H9 (cell line): ENCODE measurements around the gene JMJD8. TPM values are rescaled to one million over a fixed set of nuclear protein-coding genes. Genes with fewer than 3 reads are reported as not detected.
A peak's percentile ranks its signal among the peaks of the same experiment; 100 is the strongest.

ENCODE experiments used
- DNase-seq: peaks from one replicate; pipeline ENCODE4 v3.0.0-alpha.2; 2017
- H2AFZ ChIP-seq: one replicate; pipeline ENCODE4 v1.6.1; 2013; ENCODE audit warnings: mild to moderate bottlenecking, low read length, control low read depth, moderate library complexity
- H2AK5ac ChIP-seq: 2 replicates; pipeline ENCODE4 v1.6.1; 2013; ENCODE audit warnings: low read length, control low read depth, mixed read lengths; ENCODE audit not compliant: insufficient read length
- H2BK120ac ChIP-seq: one replicate; pipeline ENCODE4 v1.6.1; 2013; ENCODE audit warnings: low read depth, mild to moderate bottlenecking, low read length, control low read depth, inconsistent platforms; ENCODE audit not compliant: poor library complexity, severe bottlenecking
- H2BK12ac ChIP-seq: 2 replicates; pipeline ENCODE4 v1.6.1; 2013; ENCODE audit warnings: low read length, control low read depth, mixed read lengths, low read depth; ENCODE audit not compliant: insufficient read length
- H2BK15ac ChIP-seq: 2 replicates; pipeline ENCODE4 v1.6.1; 2013; ENCODE audit warnings: low read depth, low read length, control low read depth
- H2BK20ac ChIP-seq: one replicate; pipeline ENCODE4 v1.6.1; 2013; ENCODE audit warnings: low read depth, mild to moderate bottlenecking, low read length, control low read depth, inconsistent platforms; ENCODE audit not compliant: poor library complexity, severe bottlenecking
- H2BK5ac ChIP-seq: 2 replicates; pipeline ENCODE4 v1.6.1; 2013; ENCODE audit warnings: low read length, control low read depth, mixed read lengths; ENCODE audit not compliant: insufficient read length
- H3K14ac ChIP-seq: 2 replicates; pipeline ENCODE4 v1.6.1; 2013; ENCODE audit warnings: low read length, control low read depth; ENCODE audit not compliant: insufficient read depth
- H3K18ac ChIP-seq: 2 replicates; pipeline ENCODE4 v1.6.1; 2013; ENCODE audit warnings: low read depth, mild to moderate bottlenecking, mixed read lengths, low read length, control low read depth; ENCODE audit not compliant: insufficient read length
- H3K23ac ChIP-seq: 2 replicates; pipeline ENCODE4 v1.6.1; 2013; ENCODE audit warnings: low read length, control low read depth, mixed read lengths, low read depth; ENCODE audit not compliant: insufficient read length
- H3K23me2 ChIP-seq: 2 replicates; pipeline ENCODE4 v1.6.1; 2013; ENCODE audit warnings: low read depth, mild to moderate bottlenecking, mixed read lengths, low read length, control low read depth; ENCODE audit not compliant: insufficient read length, poor library complexity, severe bottlenecking
- H3K27ac ChIP-seq: 2 replicates; pipeline ENCODE4 v1.5.1; 2013; ENCODE audit warnings: low read length, control low read depth, mixed read lengths, low read depth; ENCODE audit not compliant: insufficient read length
- H3K27me3 ChIP-seq: 2 replicates; pipeline ENCODE4 v1.6.1; 2013; ENCODE audit warnings: low read length, control low read depth, inconsistent platforms; ENCODE audit not compliant: insufficient read depth
- H3K4ac ChIP-seq: 2 replicates; pipeline ENCODE4 v1.6.1; 2013; ENCODE audit warnings: low read depth, mild to moderate bottlenecking, control low read depth, inconsistent platforms, low read length, moderate library complexity
- H3K4me1 ChIP-seq: 2 replicates; pipeline ENCODE4 v1.6.1; 2013; ENCODE audit warnings: low read length, control low read depth, inconsistent platforms; ENCODE audit not compliant: insufficient read depth
- H3K4me2 ChIP-seq: 2 replicates; pipeline ENCODE4 v1.6.1; 2013; ENCODE audit warnings: low read length, control low read depth, mixed read lengths; ENCODE audit not compliant: insufficient read length, insufficient read depth
- H3K56ac ChIP-seq: 2 replicates; pipeline ENCODE4 v1.6.1; 2013; ENCODE audit warnings: low read depth, mild to moderate bottlenecking, mixed read lengths, low read length, control low read depth; ENCODE audit not compliant: insufficient read length
- H3K79me1 ChIP-seq: 2 replicates; pipeline ENCODE4 v1.6.1; 2013; ENCODE audit warnings: low read depth, mild to moderate bottlenecking, moderate library complexity, low read length, control low read depth, inconsistent platforms; ENCODE audit not compliant: insufficient read depth, poor library complexity, severe bottlenecking
- H3K79me2 ChIP-seq: 2 replicates; pipeline ENCODE4 v1.6.1; 2013; ENCODE audit warnings: low read length, control low read depth, inconsistent platforms; ENCODE audit not compliant: insufficient read depth
- H3K9ac ChIP-seq: 2 replicates; pipeline ENCODE4 v1.6.1; 2013; ENCODE audit warnings: low read length, control low read depth, mixed read lengths; ENCODE audit not compliant: insufficient read length; ENCODE audit errors: extremely low read depth
- H3K9me3 ChIP-seq: one replicate; pipeline ENCODE4 v1.6.1; 2013; ENCODE audit warnings: low read depth, low read length, inconsistent platforms; ENCODE audit not compliant: control insufficient read depth
- H3T11ph ChIP-seq: one replicate; pipeline ENCODE4 v1.6.1; 2013; ENCODE audit warnings: mild to moderate bottlenecking, low read length, control low read depth, inconsistent platforms
- H4K20me1 ChIP-seq: one replicate; pipeline ENCODE4 v1.6.1; 2013; ENCODE audit not compliant: control insufficient read depth, insufficient read length, insufficient read depth
- H4K5ac ChIP-seq: 2 replicates; pipeline ENCODE4 v1.6.1; 2013; ENCODE audit warnings: low read depth, mild to moderate bottlenecking, mixed read lengths, low read length, control low read depth; ENCODE audit not compliant: insufficient read length
- H4K8ac ChIP-seq: replicated peaks from 2 replicates; pipeline ENCODE4 v1.6.1; 2013; ENCODE audit warnings: low read length, control low read depth, mixed read lengths, low read depth; ENCODE audit not compliant: insufficient read length
- H4K91ac ChIP-seq: 2 replicates; pipeline ENCODE4 v1.6.1; 2013; ENCODE audit warnings: low read depth, mild to moderate bottlenecking, moderate library complexity, mixed read lengths, low read length, control low read depth; ENCODE audit not compliant: insufficient read length
- H3K27ac Mint-ChIP-seq, 3 experiments: 2 replicates in 2 of 3; 3 replicates in 1 of 3; pipeline ENCODE4 v1.8.0; 2020 to 2021; ENCODE audit warnings: mixed read lengths in 3 of 3, mild to moderate bottlenecking in 1 of 3, moderate library complexity in 1 of 3
- H3K27me3 Mint-ChIP-seq: 2 replicates; pipeline ENCODE4 v1.8.0; 2021; ENCODE audit warnings: low read depth, mild to moderate bottlenecking, moderate library complexity, mixed read lengths
- H3K36me3 Mint-ChIP-seq, 3 experiments: 2 replicates in 2 of 3; 3 replicates in 1 of 3; pipeline ENCODE4 v1.8.0; 2020 to 2021; ENCODE audit warnings: low read depth in 3 of 3, mixed read lengths in 3 of 3; ENCODE audit not compliant: insufficient read depth in 1 of 3
- H3K4me1 Mint-ChIP-seq, 2 experiments: 2 replicates each; pipeline ENCODE4 v1.8.0; 2020; ENCODE audit warnings: mixed read lengths in 2 of 2
- H3K4me3 Mint-ChIP-seq, 2 experiments: 2 replicates in 1 of 2; 3 replicates in 1 of 2; pipeline ENCODE4 v1.8.0; 2020 to 2021; ENCODE audit warnings: mild to moderate bottlenecking in 2 of 2, mixed read lengths in 2 of 2, moderate library complexity in 1 of 2
- H3K9me3 Mint-ChIP-seq, 2 experiments: 2 replicates in 1 of 2; 3 replicates in 1 of 2; pipeline ENCODE4 v1.8.0; 2020; ENCODE audit warnings: mild to moderate bottlenecking in 2 of 2, mixed read lengths in 2 of 2, moderate library complexity in 1 of 2
- CTCF ChIP-seq: fragments of 200-600 bp; sonication (generic); conservative IDR thresholded peaks from 3 replicates; pipeline ENCODE4 v1.8.0; 2021; ENCODE audit warnings: antibody characterized with exemption, mild to moderate bottlenecking
- WGBS: extraction: QIAGEN DNeasy Blood & Tissue Kit; methylation state at CpG from one replicate; pipeline ENCODE4 v1.1.7; 2013; ENCODE audit warnings: missing lambda C conversion rate, low lambda C conversion rate, mixed read lengths; ENCODE audit not compliant: insufficient read length; ENCODE audit errors: extremely low coverage; 5-methylcytosine and 5-hydroxymethylcytosine counted together
- total RNA-seq: library from RNA; stranded (reverse); gene quantifications from 2 replicates; pipeline ENCODE4 v1.2.1, GENCODE V29; 2021

The JMJD8 gene
- total RNA-seq, 1 experiment from 2014 or later: 52.7 TPM

- Histone ChIP-seq H3K18ac (no peak overlapping the region), H3K4me1 (no peaks in the 10 kb centered on the region), H3K23ac (no peak overlapping the region), H4K20me1 (no peaks in the 10 kb centered on the region), H3K79me2 (no peaks in the 10 kb centered on the region), H2BK20ac (no peak overlapping the region), H4K91ac (no peak overlapping the region), H3K4me2 (peak overlapping the region; percentile 56), H2BK5ac (no peak overlapping the region), H3K9ac (no peak overlapping the region), H3T11ph (no peak overlapping the region), H3K27me3 (peaks cover 14% of the 10 kb centered on the region), H3K56ac (no peak overlapping the region), H3K79me1 (no peaks in the 10 kb centered on the region), H3K4ac (no peak overlapping the region), H3K9me3 (no peaks in the 10 kb centered on the region), H3K14ac (no peak overlapping the region; the same call in 1 of the 2 replicates), H2BK120ac (no peak overlapping the region), H3K23me2 (peaks cover 26% of the 10 kb centered on the region), H2BK15ac (no peak overlapping the region), H2BK12ac (no peak overlapping the region), H3K27ac (no peak overlapping the region), H4K5ac (no peak overlapping the region), H4K8ac (no peak overlapping the region), H2AK5ac (no peak overlapping the region), H2AFZ (no peak overlapping the region)
- Mint-ChIP-seq H3K4me1 (peaks cover 0 to 15% of the 10 kb centered on the region in 2 experiments; a peak in 3 of 4 replicates), H3K36me3 (no peaks in the 10 kb centered on the region), H3K27ac (no peak overlapping the region), H3K4me3 (peak overlapping the region; percentile 59 to 85), H3K27me3 (peaks cover 81% of the 10 kb centered on the region), H3K9me3 (no peaks in the 10 kb centered on the region; a peak in 1 of 5 replicates)
- DNase-seq: peak; percentile 55
- TF ChIP-seq CTCF: no peak
- WGBS: no CpG with 5 or more reads among the region's 64 CpGs
These were observed 10.2 kb upstream of the JMJD8 start for GRCh38 chr16:694187-694862.
